NCI-H1694 (cell line): ENCODE results near the gene FRMPD4.

ENCODE experiments used
- DNase-seq: peaks from one replicate; lab custom pipeline; 2025; lab: John Stamatoyannopoulos, UW

FRMPD4 gene

GRCh38 chrX:12439416-12439815 is 301.1 kb downstream of the FRMPD4 start:
- no peak for DNase-seq

- no peak for DNase-seq
These were observed 302.0 kb downstream of the FRMPD4 start for GRCh38 chrX:12440246-12440645.

GRCh38 chrX:12441381-12442128 is 303.3 kb downstream of the FRMPD4 start:
- DNase-seq = no peak

- DNase-seq = no peak
These were observed 305.3 kb downstream of the FRMPD4 start for GRCh38 chrX:12443534-12444098.

GRCh38 chrX:12446342-12447075 is 308.2 kb downstream of the FRMPD4 start:
- DNase-seq = no peak

GRCh38 chrX:12447448-12448064 is 309.3 kb downstream of the FRMPD4 start:
- DNase-seq = no peak

GRCh38 chrX:12452268-12452667 is 314.0 kb downstream of the FRMPD4 start:
- DNase-seq = no peak

- DNase-seq = no peak
These were observed 322.7 kb downstream of the FRMPD4 start for GRCh38 chrX:12460929-12461328.

- no peak for DNase-seq
These were observed 324.8 kb downstream of the FRMPD4 start for GRCh38 chrX:12463052-12463451.

- DNase-seq = no peak
These were observed 325.6 kb downstream of the FRMPD4 start for GRCh38 chrX:12463873-12464272.

- DNase-seq = no peak
These were observed 329.0 kb downstream of the FRMPD4 start for GRCh38 chrX:12467321-12467720.

- no peak for DNase-seq
These were observed 331.0 kb downstream of the FRMPD4 start for GRCh38 chrX:12469296-12469695.

GRCh38 chrX:12471061-12471460 is 332.8 kb downstream of the FRMPD4 start:
- DNase-seq = no peak

- DNase-seq = no peak
These were observed 342.7 kb downstream of the FRMPD4 start for GRCh38 chrX:12480956-12481355.

GRCh38 chrX:12488220-12488619 is 349.9 kb downstream of the FRMPD4 start:
- DNase-seq = no peak

- no peak for DNase-seq
These were observed 350.5 kb downstream of the FRMPD4 start for GRCh38 chrX:12488771-12489170.

- DNase-seq = no peak
These were observed 351.1 kb downstream of the FRMPD4 start for GRCh38 chrX:12489341-12489740.

- DNase-seq = no peak
These were observed 356.3 kb downstream of the FRMPD4 start for GRCh38 chrX:12494400-12495138.

GRCh38 chrX:12496343-12496742 is 358.1 kb downstream of the FRMPD4 start:
- DNase-seq = no peak

- no peak for DNase-seq
These were observed 359.7 kb downstream of the FRMPD4 start for GRCh38 chrX:12497832-12498591.

GRCh38 chrX:12505127-12505526 is 366.9 kb downstream of the FRMPD4 start:
- no peak for DNase-seq
